Left lung (tissue), 10 donors: ENCODE data around the gene CEP63. TPM values are rescaled to one million over a fixed set of nuclear protein-coding genes. Genes with fewer than 3 reads are reported as not detected.

Source experiments
- ATAC-seq: fragments of 200-7000 bp; cut with Tn5 transposase; one replicate; pipeline ENCODE4 v1.9.1; 2020; ENCODE audit warnings: moderate library complexity
- DNase-seq, 4 donors: peaks; one replicate each; pipeline ENCODE4 v3.0.0-alpha.2; 2013 to 2020
- H3K27ac ChIP-seq, 2 donors: fragments of 200-600 bp; sonication (generic) in 1 of 2; one replicate each; pipeline versions ENCODE4 v1.5.0 to v1.8.0; 2020 to 2021
- H3K27me3 ChIP-seq, 2 donors: fragments of 200-600 bp; sonication (generic) in 1 of 2; one replicate each; pipeline versions ENCODE4 v1.5.0 to v1.8.0; 2020 to 2021
- H3K36me3 ChIP-seq, 2 donors: fragments of 200-600 bp; sonication (generic) in 1 of 2; one replicate each; pipeline versions ENCODE4 v1.5.0 to v1.8.0; 2020 to 2021
- H3K4me1 ChIP-seq, 2 donors: fragments of 200-600 bp; one replicate each; pipeline ENCODE4 v1.8.0; 2021
- H3K4me3 ChIP-seq, 2 donors: fragments of 200-600 bp; sonication (generic) in 1 of 2; one replicate each; pipeline versions ENCODE4 v1.5.0 to v1.8.0; 2020 to 2021; ENCODE audit warnings: mild to moderate bottlenecking in 1 of 2
- H3K9me3 ChIP-seq, 2 donors: fragments of 200-600 bp; sonication (generic) in 1 of 2; one replicate each; pipeline versions ENCODE4 v1.5.0 to v1.8.0; 2020 to 2021
- intact Hi-C, 2 donors: fragments of 100-400 bp; cut with DNase I; formaldehyde crosslinking; loops; one replicate each; pipeline versions ENCODE4 v1.11.2 to v1.14.2; 2022
- polyA plus RNA-seq, 6 donors: library from polyadenylated mRNA; unstranded; fragments of 120-200 nt; gene quantifications; one replicate each; pipeline ENCODE4 v1.2.1, GENCODE V29; 2013; ENCODE audit not compliant: insufficient read length in 6 of 6
- total RNA-seq, 2 donors: library from RNA; stranded (reverse); fragmentation: NEBNext Ultra II Directional; extraction: Animal tissue kit (Norgen Biotek cat#: 25700); gene quantifications; one replicate each; pipeline ENCODE4 v1.2.1, GENCODE V29; 2021
- TF ChIP-seq, protein P1 (sequence below), 2 donors: fragments of 200-600 bp; sonication (generic) in 1 of 2; IDR thresholded peaks; one replicate each; pipeline versions ENCODE4 v1.5.0 to v1.8.0; 2021; ENCODE audit warnings: antibody characterized with exemption in 2 of 2
- donor health status: DM: no; HTN: yes; CAD: no.
- donor health status: DM: no; HTN: no; CAD: no.

CEP63 gene
- total and polyA plus RNA-seq, 8 donors, result 16.1 to 40.4 (median 32.7) TPM

DNA sequence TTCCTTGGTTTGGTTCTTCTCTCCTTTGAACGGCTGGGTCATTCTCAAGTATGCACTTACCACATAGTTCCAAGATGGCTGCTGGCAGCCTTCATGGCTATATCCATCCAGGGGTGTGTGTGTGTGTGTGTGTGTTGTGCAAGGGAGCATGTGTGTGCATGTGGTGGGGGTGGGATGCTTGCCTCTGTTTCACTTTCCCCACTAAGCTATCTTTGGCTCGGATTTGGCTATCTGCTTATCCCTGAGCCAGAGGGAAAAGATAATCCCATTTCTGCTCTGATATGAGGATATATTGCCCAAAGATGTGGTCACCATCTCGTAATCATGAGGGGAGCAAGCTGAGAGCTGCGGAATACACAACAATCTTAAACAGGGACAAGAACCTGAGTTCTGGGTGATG, 26.3 kb upstream of the CEP63 start:
- H3K9me3 ChIP-seq, result no peaks in the 10 kb centered on the region
- no peak overlapping the region for H3K27ac ChIP-seq
- intact Hi-C loops, result no loop called here
- ATAC-seq (no peak), DNase-seq (no peak)
- peaks cover 6 to 8% of the 10 kb centered on the region in 2 donors for H3K4me1 ChIP-seq
- H3K27me3 ChIP-seq, result no peaks in the 10 kb centered on the region
- no peaks in the 10 kb centered on the region for H3K36me3 ChIP-seq
- no peak overlapping the region for H3K4me3 ChIP-seq
- TF ChIP-seq, protein P1, sequence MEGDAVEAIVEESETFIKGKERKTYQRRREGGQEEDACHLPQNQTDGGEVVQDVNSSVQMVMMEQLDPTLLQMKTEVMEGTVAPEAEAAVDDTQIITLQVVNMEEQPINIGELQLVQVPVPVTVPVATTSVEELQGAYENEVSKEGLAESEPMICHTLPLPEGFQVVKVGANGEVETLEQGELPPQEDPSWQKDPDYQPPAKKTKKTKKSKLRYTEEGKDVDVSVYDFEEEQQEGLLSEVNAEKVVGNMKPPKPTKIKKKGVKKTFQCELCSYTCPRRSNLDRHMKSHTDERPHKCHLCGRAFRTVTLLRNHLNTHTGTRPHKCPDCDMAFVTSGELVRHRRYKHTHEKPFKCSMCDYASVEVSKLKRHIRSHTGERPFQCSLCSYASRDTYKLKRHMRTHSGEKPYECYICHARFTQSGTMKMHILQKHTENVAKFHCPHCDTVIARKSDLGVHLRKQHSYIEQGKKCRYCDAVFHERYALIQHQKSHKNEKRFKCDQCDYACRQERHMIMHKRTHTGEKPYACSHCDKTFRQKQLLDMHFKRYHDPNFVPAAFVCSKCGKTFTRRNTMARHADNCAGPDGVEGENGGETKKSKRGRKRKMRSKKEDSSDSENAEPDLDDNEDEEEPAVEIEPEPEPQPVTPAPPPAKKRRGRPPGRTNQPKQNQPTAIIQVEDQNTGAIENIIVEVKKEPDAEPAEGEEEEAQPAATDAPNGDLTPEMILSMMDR (IDR thresholded peaks at IDR 0.05), result no peak

DNA sequence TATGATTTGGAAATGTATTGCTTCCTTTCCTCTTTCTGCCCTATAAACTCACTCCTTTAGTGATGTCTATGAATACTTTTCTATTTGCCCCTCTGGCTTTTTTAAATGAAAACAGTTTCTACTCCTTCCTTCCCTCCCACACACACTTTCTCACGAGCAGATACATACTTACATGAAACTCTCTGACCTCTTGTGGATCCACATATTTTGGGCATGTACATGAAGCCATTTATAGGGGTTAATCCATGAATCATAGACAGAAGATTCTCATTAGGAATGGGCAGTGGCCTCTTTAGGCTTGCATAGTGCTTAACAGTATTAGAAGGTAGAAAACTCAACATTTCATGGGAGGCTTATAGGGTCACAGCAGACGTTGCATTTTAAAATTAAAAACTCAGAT, 24.9 kb upstream of the CEP63 start:
- ATAC-seq, result no peak
- H3K27ac ChIP-seq, result no peak overlapping the region

DNA sequence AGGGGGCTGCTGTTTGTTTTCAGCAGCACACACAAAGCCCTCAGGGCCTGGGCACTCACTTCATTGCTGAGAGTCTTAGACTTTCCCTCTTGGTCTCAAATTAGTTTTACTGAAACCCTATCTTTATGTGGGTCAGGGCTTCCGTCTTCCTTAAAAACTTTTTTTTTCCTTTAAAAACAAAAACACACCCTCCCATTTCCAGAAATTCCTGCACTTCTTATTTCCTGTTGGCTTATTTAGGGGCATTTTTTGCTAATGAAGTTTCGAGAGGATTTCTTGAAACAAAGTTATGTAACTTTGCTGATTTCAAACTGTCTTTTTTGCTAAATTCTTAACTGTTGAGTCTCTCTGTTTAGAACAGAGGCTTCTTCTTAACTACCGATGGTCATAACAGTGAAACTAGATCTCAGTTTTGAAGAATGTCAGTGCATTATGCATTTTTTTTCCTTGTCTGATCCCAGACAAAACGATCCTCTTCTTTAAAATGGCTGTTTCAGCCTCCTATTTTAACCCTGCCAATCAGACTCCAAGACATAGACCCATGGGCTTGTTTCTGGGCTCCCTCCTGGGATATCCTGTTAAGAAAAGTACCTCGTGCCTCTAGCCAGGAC, 23.4 kb upstream of the CEP63 start:
- peak; percentile 12 for ATAC-seq
- Histone ChIP-seq H3K4me3 (no peak overlapping the region), H3K27ac (peak overlapping the region; percentile 21 to 58), H3K27me3 (no peaks in the 10 kb centered on the region), H3K4me1 (peaks cover 6 to 8% of the 10 kb centered on the region in 2 donors), H3K36me3 (no peaks in the 10 kb centered on the region), H3K9me3 (no peaks in the 10 kb centered on the region)
- intact Hi-C loops, result no loop called here
- TF ChIP-seq, protein P1 (IDR thresholded peaks at IDR 0.05), result no peak
- DNase-seq, result no peak

More for the DNA sequence above, 24.9 kb upstream of the CEP63 start:
- no peaks in the 10 kb centered on the region for H3K36me3 ChIP-seq
- no peaks in the 10 kb centered on the region for H3K27me3 ChIP-seq
- no peaks in the 10 kb centered on the region for H3K9me3 ChIP-seq
- no peak overlapping the region for H3K4me3 ChIP-seq
- TF ChIP-seq, protein P1 (IDR thresholded peaks at IDR 0.05), result no peak
- peaks cover 6 to 8% of the 10 kb centered on the region in 2 donors for H3K4me1 ChIP-seq
- intact Hi-C loops, result no loop called here
- no peak for DNase-seq

DNA sequence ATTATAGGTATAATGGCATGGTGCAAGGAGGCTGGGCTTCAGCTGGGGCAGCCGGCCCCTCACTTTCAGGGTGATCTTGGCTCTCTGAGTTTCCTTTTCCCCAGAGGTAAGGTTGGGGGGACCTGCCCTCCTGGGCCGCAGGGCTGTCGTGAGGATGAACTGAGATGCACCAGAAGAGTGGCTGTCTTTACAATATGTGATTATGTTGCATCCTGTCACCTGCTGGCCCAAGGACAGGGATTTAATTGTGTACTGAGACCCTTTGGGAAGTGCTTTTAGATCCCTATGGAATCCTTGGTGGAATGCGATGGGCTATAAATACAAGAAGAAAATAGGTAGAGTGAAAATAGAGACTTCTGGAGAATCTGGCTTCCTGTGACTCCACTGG, 22.2 kb upstream of the CEP63 start:
- ATAC-seq, result no peak
- intact Hi-C loops, result no loop called here
- Histone ChIP-seq H3K4me1 (peaks cover 6 to 8% of the 10 kb centered on the region in 2 donors), H3K9me3 (no peaks in the 10 kb centered on the region), H3K27ac (peak overlapping the region; percentile 20 to 64), H3K36me3 (no peaks in the 10 kb centered on the region), H3K27me3 (no peaks in the 10 kb centered on the region), H3K4me3 (no peak overlapping the region)
- no peak for DNase-seq
- TF ChIP-seq, protein P1 (IDR thresholded peaks at IDR 0.05), result no peak

DNA sequence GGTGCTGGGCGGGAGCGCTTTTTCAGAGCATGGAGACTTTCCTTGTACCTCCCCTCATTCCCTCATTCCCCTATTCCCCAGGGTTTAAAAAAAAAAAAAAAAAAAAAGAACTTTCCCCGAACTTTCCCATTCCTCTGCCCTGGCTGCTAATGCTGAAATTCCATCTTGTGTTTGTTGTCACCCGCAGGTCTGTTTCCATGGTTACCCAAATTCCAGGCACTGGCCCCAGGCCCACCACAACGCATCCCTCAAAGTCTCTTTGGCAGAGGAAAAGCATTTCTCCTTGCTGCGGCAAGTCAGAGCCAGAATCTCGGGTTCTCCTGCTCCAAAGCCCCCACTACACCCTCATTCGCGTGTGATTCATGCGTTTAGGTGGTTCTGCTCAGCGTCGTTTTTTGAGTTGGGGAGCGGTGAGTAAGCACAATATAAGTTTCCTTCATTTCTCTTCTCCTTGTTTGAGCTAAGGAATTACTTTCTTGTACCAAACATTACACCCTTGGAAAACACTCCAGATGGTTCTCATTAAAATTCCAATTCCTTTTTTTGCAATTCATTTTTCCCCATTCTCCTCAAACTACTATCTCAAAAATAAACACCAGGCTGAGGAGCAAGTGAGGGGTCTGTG, 21.7 kb upstream of the CEP63 start:
- peak; percentile 59 for ATAC-seq
- Histone ChIP-seq H3K36me3 (no peaks in the 10 kb centered on the region), H3K4me3 (no peak overlapping the region), H3K27me3 (no peaks in the 10 kb centered on the region), H3K4me1 (peaks cover 6 to 8% of the 10 kb centered on the region in 2 donors), H3K9me3 (no peaks in the 10 kb centered on the region), H3K27ac (peak overlapping the region; percentile 20 to 64)
- DNase-seq, result peak in 3 of 4 donors; percentile 69 to 92 (median 91)
- intact Hi-C loops, result no loop called here
- TF ChIP-seq, protein P1 (IDR thresholded peaks at IDR 0.05), result no peak
